PC-3 (cell line): ENCODE results near the gene AFF3. TPM values are rescaled to one million over a fixed set of nuclear protein-coding genes. Genes with fewer than 3 reads are reported as not detected.

Experiments used
- ATAC-seq: fragments of 200-7000 bp; cut with Tn5 transposase; 2 replicates; pipeline ENCODE4 v1.9.1; 2020; ENCODE audit warnings: mild to moderate bottlenecking, moderate library complexity
- BruUV-seq: library from RNA; stranded (reverse); fragments of 400-500 nt; replicated peaks from 2 replicates; lab custom pipeline; 2021; lab: Mats Ljungman, UMichigan
- CTCF ChIA-PET: fragments of 300-600 bp; sonication (Branson Sonifier 250); formaldehyde crosslinking; loops from one replicate; lab custom pipeline; 2022; ENCODE audit warnings: antibody characterized with exemption; lab: Charles Lee
- POLR2A ChIA-PET: fragments of 300-600 bp; sonication (Branson Sonifier 250); formaldehyde crosslinking; loops from one replicate; lab custom pipeline; 2022; ENCODE audit warnings: antibody characterized with exemption; ENCODE audit not compliant: unreplicated experiment; lab: Charles Lee
- DNase-seq: peaks from one replicate; pipeline ENCODE4 v3.0.0-alpha.2; 2015
- H2AFZ ChIP-seq: fragments of 300-600 bp; sonication (generic); 2 replicates; pipeline ENCODE4 v1.6.0; 2016; ENCODE audit warnings: antibody characterized with exemption, low read length
- H3F3A ChIP-seq: fragments of 300-600 bp; sonication (generic); one replicate; pipeline ENCODE4 v1.6.0; 2017; ENCODE audit warnings: antibody characterized with exemption, low read length, control low read depth, mild to moderate bottlenecking; ENCODE audit not compliant: unreplicated experiment
- H3K27ac ChIP-seq: fragments of 300-600 bp; sonication (generic); 2 replicates; pipeline ENCODE4 v1.5.1; 2016; ENCODE audit warnings: mild to moderate bottlenecking, low read length
- H3K27me3 ChIP-seq: fragments of 300-600 bp; sonication (generic); 2 replicates; pipeline ENCODE4 v1.6.1; 2016; ENCODE audit warnings: low read length, mixed read lengths
- H3K36me3 ChIP-seq: fragments of 300-600 bp; sonication (generic); 2 replicates; pipeline ENCODE4 v1.6.1; 2016; ENCODE audit warnings: low read depth, mixed run types, low read length, mixed read lengths
- H3K4me1 ChIP-seq: fragments of 300-600 bp; sonication (generic); 2 replicates; pipeline ENCODE4 v1.5.1; 2016; ENCODE audit warnings: low read length; ENCODE audit not compliant: insufficient read depth
- H3K4me2 ChIP-seq: fragments of 300-600 bp; sonication (generic); 2 replicates; pipeline ENCODE4 v1.6.0; 2016; ENCODE audit warnings: low read length
- H3K4me3 ChIP-seq: fragments of 300-600 bp; sonication (generic); 2 replicates; pipeline ENCODE4 v1.5.1; 2016; ENCODE audit warnings: mild to moderate bottlenecking, low read length, mixed read lengths
- H3K79me2 ChIP-seq: fragments of 300-600 bp; sonication (generic); 2 replicates; pipeline ENCODE4 v1.6.1; 2017; ENCODE audit warnings: low read length, mixed read lengths
- H3K9ac ChIP-seq: fragments of 300-600 bp; sonication (generic); 2 replicates; pipeline ENCODE4 v1.6.0; 2016; ENCODE audit warnings: mild to moderate bottlenecking, low read length
- H3K9me2 ChIP-seq: fragments of 300-600 bp; sonication (generic); replicated peaks from 2 replicates; pipeline ENCODE4 v1.6.1; 2016; ENCODE audit warnings: mixed run types, low read length, mixed read lengths
- H3K9me3 ChIP-seq: fragments of 300-600 bp; sonication (generic); 2 replicates; pipeline ENCODE4 v1.6.1; 2016; ENCODE audit warnings: low read length, mixed read lengths
- H4K20me1 ChIP-seq: fragments of 300-600 bp; sonication (generic); 2 replicates; pipeline ENCODE4 v1.6.1; 2016; ENCODE audit warnings: low read length, mixed read lengths
- CTCF ChIP-seq: fragments of 300-600 bp; sonication (generic); conservative IDR thresholded peaks from 2 replicates; pipeline ENCODE4 v1.5.1; 2017; ENCODE audit warnings: antibody characterized with exemption, low read depth, mild to moderate bottlenecking, low read length
- EZH2 ChIP-seq: fragments of 300-600 bp; sonication (generic); IDR thresholded peaks from one replicate; pipeline ENCODE4 v1.6.1; 2017; ENCODE audit warnings: antibody characterized with exemption, mild to moderate bottlenecking, low read length; ENCODE audit not compliant: unreplicated experiment
- EZH2phosphoT487 ChIP-seq: fragments of 300-600 bp; sonication (generic); IDR thresholded peaks from 2 replicates; pipeline ENCODE4 v1.6.1; 2018; ENCODE audit warnings: mild to moderate bottlenecking, antibody characterized with exemption, low read length, borderline replicate concordance
- intact Hi-C: fragments of 100-400 bp; cut with micrococcal nuclease; formaldehyde crosslinking; loops from 2 replicates; pipeline ENCODE4 v1.9.0; 2023
- total RNA-seq: library from RNA; depleted of rRNA; stranded (reverse); fragments of >200 nt; gene quantifications from 2 replicates; pipeline ENCODE4 v1.2.3, GENCODE V29; 2014

Gene AFF3
- total RNA-seq, 1 experiment from 2014 or later = 0.04 TPM

GRCh38 chr2:100051253-100051652, 91.1 kb downstream of the AFF3 start:
- no peaks in the 10 kb centered on the region for H3K4me1 ChIP-seq
- intact Hi-C loops = no loop called here
- H3K27ac ChIP-seq = no peak overlapping the region
- H3K9me3 ChIP-seq = no peaks in the 10 kb centered on the region
- no peak overlapping the region for H3K4me3 ChIP-seq
- no peak for TF ChIP-seq EZH2phosphoT487
- TF ChIP-seq EZH2 = no peak
- no peak for TF ChIP-seq CTCF
- H4K20me1 ChIP-seq = no peaks in the 10 kb centered on the region
- H3K27me3 ChIP-seq = 0 out of 2 replicates have a peak, but pooled peaks cover 8% of the 10 kb centered on the region
- no peaks in the 10 kb centered on the region for H3K9me2 ChIP-seq
- CTCF ChIA-PET = no interaction called here
- no peak for ATAC-seq
- H3K36me3 ChIP-seq = no peaks in the 10 kb centered on the region
- BruUV-seq = no TSS peak
- no peaks in the 10 kb centered on the region for H3K79me2 ChIP-seq
- no peaks in the 10 kb centered on the region for H3F3A ChIP-seq
- H3K9ac ChIP-seq = no peak overlapping the region
- POLR2A ChIA-PET = no interaction called here
- H3K4me2 ChIP-seq = no peak overlapping the region
- H2AFZ ChIP-seq = no peak overlapping the region
- no peak for DNase-seq

- TF ChIP-seq EZH2phosphoT487 (no peak), EZH2 (no peak), CTCF (no peak)
- H4K20me1 ChIP-seq = no peaks in the 10 kb centered on the region
- H3K9me3 ChIP-seq = no peaks in the 10 kb centered on the region
- no peak for DNase-seq
- CTCF ChIA-PET = no interaction called here
- no peak overlapping the region for H3K4me2 ChIP-seq
- no peak overlapping the region for H3K9ac ChIP-seq
- H2AFZ ChIP-seq = no peak overlapping the region
- ATAC-seq = no peak
- H3K4me3 ChIP-seq = no peak overlapping the region
- no TSS peak for BruUV-seq
- POLR2A ChIA-PET = no interaction called here
- H3K4me1 ChIP-seq = no peaks in the 10 kb centered on the region
- intact Hi-C loops = no loop called here
- no peaks in the 10 kb centered on the region for H3K79me2 ChIP-seq
- H3K27me3 ChIP-seq = 0 out of 2 replicates have a peak, but pooled peaks cover 8% of the 10 kb centered on the region
- H3F3A ChIP-seq = no peaks in the 10 kb centered on the region
- H3K27ac ChIP-seq = no peak overlapping the region
- H3K36me3 ChIP-seq = no peaks in the 10 kb centered on the region
- no peaks in the 10 kb centered on the region for H3K9me2 ChIP-seq
Observed at GRCh38 chr2:100050685-100051084, 91.7 kb downstream of the AFF3 start.

- H3K9ac ChIP-seq = no peak overlapping the region
- no peak overlapping the region for H3K4me2 ChIP-seq
- DNase-seq (no peak), ATAC-seq (no peak)
- H3K36me3 ChIP-seq = no peaks in the 10 kb centered on the region
- no peak overlapping the region for H3K4me3 ChIP-seq
- CTCF ChIA-PET = no interaction called here
- TF ChIP-seq EZH2 (no peak), CTCF (no peak), EZH2phosphoT487 (no peak)
- no peaks in the 10 kb centered on the region for H3F3A ChIP-seq
- 0 out of 2 replicates have a peak, but pooled peaks cover 8% of the 10 kb centered on the region for H3K27me3 ChIP-seq
- no peaks in the 10 kb centered on the region for H3K4me1 ChIP-seq
- POLR2A ChIA-PET = no interaction called here
- no peak overlapping the region for H2AFZ ChIP-seq
- no peaks in the 10 kb centered on the region for H3K9me3 ChIP-seq
- BruUV-seq = no TSS peak
- no peaks in the 10 kb centered on the region for H3K9me2 ChIP-seq
- intact Hi-C loops = no loop called here
- no peaks in the 10 kb centered on the region for H3K79me2 ChIP-seq
- no peak overlapping the region for H3K27ac ChIP-seq
- H4K20me1 ChIP-seq = no peaks in the 10 kb centered on the region
Observed at GRCh38 chr2:100046961-100047947, 95.1 kb downstream of the AFF3 start.
